ENCODE measurements around the gene MYO7B. TPM values are rescaled to one million over a fixed set of nuclear protein-coding genes. Genes with fewer than 3 reads are reported as not detected.

MYO7B gene
- total and polyA plus RNA-seq, 8 donors = 0.61 to 2.4 (median 1.00) TPM

DNA sequence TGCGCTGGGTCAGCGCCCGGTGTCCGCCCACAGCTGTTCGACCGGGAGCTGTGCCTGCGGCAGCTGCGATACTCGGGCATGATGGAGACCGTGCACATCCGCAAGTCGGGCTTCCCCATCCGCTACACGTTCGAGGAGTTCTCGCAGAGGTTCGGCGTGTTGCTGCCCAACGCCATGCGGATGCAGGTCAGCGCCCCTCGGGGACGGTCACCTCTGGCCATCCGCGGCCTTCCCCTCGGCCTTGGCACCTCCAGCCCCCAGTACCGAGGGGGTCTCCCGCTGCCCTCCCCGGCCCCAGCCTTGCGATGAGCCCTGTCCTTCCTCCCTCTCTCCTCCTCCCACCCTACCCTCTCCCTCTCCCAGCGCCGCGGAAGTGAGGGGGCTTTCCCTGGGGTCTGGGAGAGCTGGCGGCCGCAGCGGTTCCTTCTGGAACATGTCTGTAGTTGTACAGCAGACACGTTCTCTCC, 57.3 kb downstream of the MYO7B start:
- TF ChIP-seq, protein P1, sequence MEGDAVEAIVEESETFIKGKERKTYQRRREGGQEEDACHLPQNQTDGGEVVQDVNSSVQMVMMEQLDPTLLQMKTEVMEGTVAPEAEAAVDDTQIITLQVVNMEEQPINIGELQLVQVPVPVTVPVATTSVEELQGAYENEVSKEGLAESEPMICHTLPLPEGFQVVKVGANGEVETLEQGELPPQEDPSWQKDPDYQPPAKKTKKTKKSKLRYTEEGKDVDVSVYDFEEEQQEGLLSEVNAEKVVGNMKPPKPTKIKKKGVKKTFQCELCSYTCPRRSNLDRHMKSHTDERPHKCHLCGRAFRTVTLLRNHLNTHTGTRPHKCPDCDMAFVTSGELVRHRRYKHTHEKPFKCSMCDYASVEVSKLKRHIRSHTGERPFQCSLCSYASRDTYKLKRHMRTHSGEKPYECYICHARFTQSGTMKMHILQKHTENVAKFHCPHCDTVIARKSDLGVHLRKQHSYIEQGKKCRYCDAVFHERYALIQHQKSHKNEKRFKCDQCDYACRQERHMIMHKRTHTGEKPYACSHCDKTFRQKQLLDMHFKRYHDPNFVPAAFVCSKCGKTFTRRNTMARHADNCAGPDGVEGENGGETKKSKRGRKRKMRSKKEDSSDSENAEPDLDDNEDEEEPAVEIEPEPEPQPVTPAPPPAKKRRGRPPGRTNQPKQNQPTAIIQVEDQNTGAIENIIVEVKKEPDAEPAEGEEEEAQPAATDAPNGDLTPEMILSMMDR (IDR thresholded peaks at IDR 0.05) = no peak
- Histone ChIP-seq H3K9me3 (no peaks in the 10 kb centered on the region), H3K4me3 (no peak overlapping the region), H3K27ac (no peak overlapping the region), H3K36me3 (no peaks in the 10 kb centered on the region), H3K4me1 (no peaks in the 10 kb centered on the region), H3K27me3 (no peaks in the 10 kb centered on the region)
- DNase-seq = no peak
- intact Hi-C loops (cut with DNase I) = no loop called here
- no peak for ATAC-seq

DNA sequence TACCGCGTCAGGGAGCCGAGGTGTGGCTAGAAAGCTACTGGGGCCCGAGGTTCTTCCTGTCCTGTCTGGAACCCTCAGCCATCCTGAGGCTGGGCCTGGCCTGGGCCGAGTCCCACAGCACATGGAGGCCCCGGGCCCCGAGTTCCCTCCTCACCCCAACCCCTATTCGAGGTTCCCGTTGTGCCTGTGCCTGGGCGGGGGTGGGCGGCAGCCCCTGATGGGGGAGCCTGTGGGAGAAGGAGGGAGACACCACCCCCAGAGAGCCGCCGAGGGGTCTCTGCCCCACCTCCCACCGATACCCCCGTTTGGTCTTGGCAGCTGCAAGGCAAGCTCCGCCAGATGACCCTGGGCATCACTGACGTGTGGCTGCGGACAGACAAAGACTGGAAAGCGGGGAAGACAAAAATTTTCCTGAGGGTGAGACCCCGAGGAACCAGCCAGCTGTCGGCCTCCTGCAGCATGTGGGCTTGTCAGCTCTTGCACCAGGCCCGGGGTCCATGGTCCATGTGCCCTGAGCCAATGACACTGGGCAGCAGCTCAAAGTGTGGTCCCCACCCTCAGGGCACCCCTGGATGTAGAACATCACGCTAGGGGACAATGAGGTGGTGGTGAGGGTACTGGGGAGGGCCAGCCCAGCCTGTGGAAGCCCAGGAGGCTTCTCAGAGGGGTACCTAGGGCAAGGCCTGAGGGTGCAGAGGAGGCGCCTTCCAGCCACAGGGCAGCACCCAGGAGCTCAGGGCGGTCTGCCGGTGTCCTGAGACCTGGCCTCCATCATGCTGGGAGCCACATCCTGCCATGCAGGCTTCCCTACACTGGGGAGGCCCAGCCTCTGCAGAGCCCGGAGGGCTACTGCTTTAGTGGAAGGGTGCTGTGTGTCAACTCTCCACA, 58.0 kb downstream of the MYO7B start:
- no peak overlapping the region for H3K27ac ChIP-seq
- TF ChIP-seq, protein P1 (IDR thresholded peaks at IDR 0.05) = no peak
- no peaks in the 10 kb centered on the region for H3K36me3 ChIP-seq
- no peak for ATAC-seq
- DNase-seq = no peak
- no peaks in the 10 kb centered on the region for H3K9me3 ChIP-seq
- intact Hi-C loops (cut with DNase I) = no loop called here
- H3K4me3 ChIP-seq = no peak overlapping the region
- no peaks in the 10 kb centered on the region for H3K4me1 ChIP-seq
- no peaks in the 10 kb centered on the region for H3K27me3 ChIP-seq

DNA sequence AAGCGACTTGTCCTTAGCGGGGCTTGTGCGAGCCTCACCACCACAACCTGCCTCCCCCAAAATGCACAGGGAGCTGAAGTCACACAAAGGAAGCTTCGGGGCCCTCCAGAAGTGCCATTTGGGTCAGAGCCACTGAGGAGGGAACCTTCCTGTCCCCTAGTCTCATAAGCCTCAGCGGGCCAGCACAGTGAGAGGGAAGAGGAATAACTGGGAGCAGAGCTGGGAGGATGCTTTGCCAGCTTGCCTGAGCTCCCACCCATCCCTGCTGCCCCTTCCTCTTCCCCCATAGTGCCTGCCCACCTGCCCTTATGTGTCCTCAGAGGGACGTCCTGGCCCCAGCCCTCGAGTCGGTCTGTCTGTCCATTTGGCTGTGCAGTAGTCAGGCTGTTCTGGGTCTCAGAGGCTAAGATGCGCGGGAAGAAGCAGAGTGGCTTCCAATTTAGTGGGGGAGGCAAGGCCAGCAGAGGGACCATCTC, 58.7 kb downstream of the MYO7B start:
- TF ChIP-seq, protein P1 (IDR thresholded peaks at IDR 0.05) = no peak
- no peak for DNase-seq
- H3K36me3 ChIP-seq = no peaks in the 10 kb centered on the region
- H3K27me3 ChIP-seq = no peaks in the 10 kb centered on the region
- no peak overlapping the region for H3K4me3 ChIP-seq
- no peak overlapping the region for H3K27ac ChIP-seq
- no peaks in the 10 kb centered on the region for H3K9me3 ChIP-seq
- intact Hi-C loops (cut with DNase I) = no loop called here
- H3K4me1 ChIP-seq = no peaks in the 10 kb centered on the region
- no peak for ATAC-seq

DNA sequence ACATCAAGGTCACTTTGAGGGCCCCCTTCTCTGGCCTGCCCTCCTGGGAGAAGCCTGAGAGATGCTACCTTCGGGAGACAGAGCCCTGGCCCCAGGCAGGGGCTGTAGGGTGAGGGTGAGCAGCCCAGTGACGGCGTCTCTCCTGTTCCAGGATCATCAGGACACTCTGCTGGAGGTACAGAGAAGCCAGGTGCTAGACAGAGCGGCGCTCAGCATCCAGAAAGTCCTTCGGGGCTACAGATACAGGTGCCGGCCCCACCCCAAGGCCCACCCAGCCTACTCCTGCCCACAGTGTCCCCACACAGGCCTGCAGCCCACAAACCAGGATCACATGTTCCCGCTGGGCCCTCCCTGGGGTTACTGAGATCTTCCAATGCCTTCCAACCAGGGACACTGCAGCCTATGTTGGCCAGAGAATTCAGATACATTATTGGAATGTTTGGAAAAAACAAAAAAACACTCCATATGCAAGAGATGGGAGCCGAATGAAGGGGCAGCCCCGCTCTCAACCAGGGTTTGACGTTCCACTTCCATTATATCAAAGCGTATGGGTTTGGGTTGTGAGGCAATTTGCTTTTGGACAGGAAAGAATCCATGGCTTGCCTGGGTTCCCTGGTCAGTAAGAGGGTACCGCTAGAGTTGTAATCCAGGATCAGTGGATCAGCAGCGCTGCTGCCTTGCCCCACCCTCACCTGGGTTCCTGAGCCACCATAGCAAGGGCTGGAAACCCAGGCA, 61.0 kb downstream of the MYO7B start:
- intact Hi-C loops (cut with DNase I) = no loop called here
- ATAC-seq = no peak

More for the DNA sequence above, 61.0 kb downstream of the MYO7B start:
- Histone ChIP-seq H3K36me3 (no peaks in the 10 kb centered on the region), H3K27me3 (no peaks in the 10 kb centered on the region), H3K9me3 (no peaks in the 10 kb centered on the region), H3K27ac (no peak overlapping the region), H3K4me1 (no peaks in the 10 kb centered on the region), H3K4me3 (no peak overlapping the region)
- no peak for DNase-seq
- TF ChIP-seq, protein P1 (IDR thresholded peaks at IDR 0.05) = no peak
